Measurements from ENCODE around the gene CNGA3. TPM values are rescaled to one million over a fixed set of nuclear protein-coding genes. Genes with fewer than 3 reads are reported as not detected.

CNGA3 gene
- total and polyA plus RNA-seq, 2 of the 8 experiments (the other 6 are each of a cell fraction or from before 2014, with no cell fraction given), result 0.02 TPM; not detected in 1

- Histone ChIP-seq H3K27me3 (replicated peaks in 1 of 4; ENCODE audit: control insufficient read depth in 3 of 4, extremely low read depth in 1 of 4, insufficient read depth in 3 of 4, low read length in 3 of 4) (no peaks in the 10 kb centered on the region), H3K79me2 (ENCODE audit: control insufficient read depth in 1 of 2, insufficient read depth in 2 of 2, low read length in 2 of 2) (no peaks in the 10 kb centered on the region), H3K14ac (ENCODE audit: insufficient read length) (no peak overlapping the region), H3K4me3 (ENCODE audit: extremely low read depth in 1 of 4, insufficient read depth in 2 of 4, low read depth in 3 of 4, low read length in 4 of 4) (no peak overlapping the region), H3K79me1 (ENCODE audit: low read depth, low read length) (no peaks in the 10 kb centered on the region), H2AFZ (ENCODE audit: low read length) (no peak overlapping the region), H4K5ac (ENCODE audit: insufficient read length, low read depth, low read length) (no peak overlapping the region), H2BK5ac (ENCODE audit: low read depth, low read length) (no peak overlapping the region), H2BK120ac (replicated peaks; ENCODE audit: low read depth, low read length) (no peak overlapping the region), H3K9me3 (ENCODE audit: insufficient read depth in 2 of 2, low read depth in 1 of 2, low read length in 1 of 2) (no peaks in the 10 kb centered on the region), H3K23ac (ENCODE audit: insufficient read length) (no peak overlapping the region), H3K56ac (replicated peaks; ENCODE audit: insufficient read length, low read depth, low read length) (no peak overlapping the region), H4K20me1 (replicated peaks in 1 of 2; ENCODE audit: control insufficient read depth in 1 of 2, insufficient read depth in 2 of 2, low read length in 2 of 2) (no peaks in the 10 kb centered on the region), H2BK12ac (ENCODE audit: low read depth, low read length) (no peak overlapping the region), H3K4me2 (ENCODE audit: insufficient read depth in 1 of 2, low read depth in 2 of 2, low read length in 2 of 2) (no peak overlapping the region), H3K4ac (replicated peaks; ENCODE audit: insufficient read length, low read depth, low read length) (no peak overlapping the region), H3K9ac (replicated peaks in 1 of 4; ENCODE audit: extremely low read depth in 1 of 4, low read depth in 3 of 4, low read length in 3 of 4) (no peak overlapping the region), H3K36me3 (ENCODE audit: control insufficient read depth in 2 of 4, insufficient read depth in 4 of 4, low read length in 3 of 4) (no peaks in the 10 kb centered on the region), H3K23me2 (ENCODE audit: low read depth, low read length) (no peaks in the 10 kb centered on the region), H2BK15ac (ENCODE audit: low read length) (no peak overlapping the region), H3K4me1 (replicated peaks in 1 of 4; ENCODE audit: control insufficient read depth in 3 of 4, insufficient read depth in 4 of 4, low read length in 3 of 4) (peaks cover 0 to 5% (median 2%) of the 10 kb centered on the region in 4 experiments; a peak in 3 of 7 replicates), H4K8ac (ENCODE audit: extremely low read depth, insufficient read depth, low read length) (no peak overlapping the region), H3K18ac (ENCODE audit: extremely low read depth, low read length) (no peak overlapping the region), H4K91ac (replicated peaks; ENCODE audit: insufficient read length, low read length) (no peak overlapping the region), H2AK5ac (ENCODE audit: low read depth, low read length) (no peak overlapping the region), H3K27ac (ENCODE audit: low read depth, low read length) (no peak overlapping the region), H2BK20ac (ENCODE audit: low read length) (no peak overlapping the region)
- 90% methylated on average over 15 of the region's 16 CpGs; no CpG with 5 or more reads in 1 of the 2 experiments for WGBS, 2 experiments (ENCODE audit: extremely low coverage in 1 of 2, insufficient coverage in 1 of 2, insufficient read length in 1 of 2, insufficient replicate concordance in 2 of 2, low coverage in 1 of 2, low lambda C conversion rate in 2 of 2, missing lambda C conversion rate in 1 of 2)
- DNase-seq (ENCODE audit: low read depth in 1 of 2, low spot score in 2 of 2) (peak in 1 of 2 experiments; percentile 28), FAIRE-seq (no peak)
- TF ChIP-seq TAF7 (optimal IDR thresholded peaks at IDR 0.05; ENCODE audit: borderline replicate concordance, low read depth, low read length), result no peak
- TF ChIP-seq USF2 (IDR thresholded peaks at IDR 0.05; ENCODE audit: low read length), result no peak
- TF ChIP-seq EGR1 (IDR thresholded peaks at IDR 0.05; ENCODE audit: borderline replicate concordance, low read depth, low read length), result no peak
- no peak for TF ChIP-seq GABPA (IDR thresholded peaks at IDR 0.05; ENCODE audit: borderline replicate concordance, insufficient read depth, low read length)
- no peak for TF ChIP-seq CHD1 (IDR thresholded peaks at IDR 0.05; ENCODE audit: low read depth, low read length)
- CTCF ChIA-PET (ENCODE audit: partially characterized antibody), result interaction anchor here (0.6 to 2.8 kb wide), 7 partner anchors 16 to 613 kb away, joined by 3 to 8 read pairs (median 5); no protein-coding TSS in a partner anchor
- POLR2A ChIA-PET (ENCODE audit: partially characterized antibody), result no interaction called here
Measured at GRCh38 chr2:98387478-98387877, 41.2 kb downstream of the CNGA3 start.
